WTC11 (cell line): ENCODE results near the gene BABAM2. TPM values are rescaled to one million over a fixed set of nuclear protein-coding genes. Genes with fewer than 3 reads are reported as not detected.
A peak's percentile ranks its signal among the peaks of the same experiment; 100 is the strongest.

Experiments used
- ATAC-seq: fragments of 200-7000 bp; cut with Tn5 transposase; 2 replicates; pipeline ENCODE4 v1.10.0; 2021; ENCODE audit warnings: mild to moderate bottlenecking, moderate library complexity
- CTCF ChIA-PET: fragments of 300-600 bp; sonication (Branson Sonifier 250); formaldehyde crosslinking; loops from one replicate; lab custom pipeline; 2021; ENCODE audit warnings: antibody characterized with exemption; lab: Charles Lee
- POLR2A ChIA-PET: fragments of 350-600 bp; sonication (Branson Sonifier 250); formaldehyde crosslinking; loops from one replicate; lab custom pipeline; 2021; ENCODE audit warnings: antibody characterized with exemption; lab: Charles Lee
- DNase-seq: peaks from one replicate; pipeline ENCODE4 v3.0.0; 2021; ENCODE audit warnings: low spot score
- H3K27ac Mint-ChIP-seq: 2 replicates; pipeline ENCODE4 v1.8.0; 2021; ENCODE audit warnings: mixed read lengths
- H3K27me3 Mint-ChIP-seq: 2 replicates; pipeline ENCODE4 v1.8.0; 2021; ENCODE audit warnings: low read depth, mild to moderate bottlenecking, moderate library complexity, mixed read lengths
- H3K36me3 Mint-ChIP-seq: 2 replicates; pipeline ENCODE4 v1.8.0; 2021; ENCODE audit warnings: mixed read lengths
- H3K4me1 Mint-ChIP-seq: 2 replicates; pipeline ENCODE4 v1.8.0; 2022; ENCODE audit warnings: mixed read lengths
- H3K4me3 Mint-ChIP-seq: 2 replicates; pipeline ENCODE4 v1.8.0; 2021; ENCODE audit warnings: mild to moderate bottlenecking, moderate library complexity, mixed read lengths
- H3K9me3 Mint-ChIP-seq: 2 replicates; pipeline ENCODE4 v1.8.0; 2021; ENCODE audit warnings: mixed read lengths
- AFF4 ChIP-seq: sonication (generic); formaldehyde crosslinking; IDR thresholded peaks from 2 replicates; pipeline ENCODE4 v1.8.1; 2023; ENCODE audit warnings: mild to moderate bottlenecking, missing genetic modification reagents, borderline replicate concordance
- ATF1 ChIP-seq: sonication (generic); formaldehyde crosslinking; IDR thresholded peaks from 2 replicates; pipeline ENCODE4 v1.8.1; 2023; ENCODE audit warnings: mild to moderate bottlenecking, moderate library complexity, missing genetic modification reagents
- FOXK1 ChIP-seq: sonication (generic); formaldehyde crosslinking; IDR thresholded peaks from 2 replicates; pipeline ENCODE4 v1.8.0; 2022; ENCODE audit warnings: mild to moderate bottlenecking, moderate library complexity, missing genetic modification reagents
- NFYB ChIP-seq: sonication (generic); formaldehyde crosslinking; conservative IDR thresholded peaks from 2 replicates; pipeline ENCODE4 v1.8.0; 2022; ENCODE audit warnings: low read depth, missing genetic modification reagents
- PRDM15 ChIP-seq: sonication (generic); formaldehyde crosslinking; IDR thresholded peaks from 2 replicates; pipeline ENCODE4 v1.8.0; 2022; ENCODE audit warnings: missing genetic modification reagents
- SOX15 ChIP-seq: fragments of 250-450 bp; sonication (Bioruptor Pico); IDR thresholded peaks from 2 replicates; pipeline ENCODE4 v1.9.0; 2021; ENCODE audit warnings: mild to moderate bottlenecking
- TEAD1 ChIP-seq: sonication (generic); formaldehyde crosslinking; IDR thresholded peaks from 2 replicates; pipeline ENCODE4 v1.8.0; 2022; ENCODE audit warnings: mild to moderate bottlenecking, missing genetic modification reagents
- ZNF263 ChIP-seq: sonication (generic); formaldehyde crosslinking; IDR thresholded peaks from 2 replicates; pipeline ENCODE4 v1.8.1; 2022; ENCODE audit warnings: low read depth, mild to moderate bottlenecking, moderate library complexity, missing genetic modification reagents
- ZNF416 ChIP-seq: fragments of 250-450 bp; sonication (Bioruptor Pico); IDR thresholded peaks from 2 replicates; pipeline ENCODE4 v1.9.0; 2021; ENCODE audit warnings: mild to moderate bottlenecking, inconsistent platforms
- total RNA-seq: library from RNA; stranded (reverse); gene quantifications from 3 replicates; pipeline ENCODE4 v1.2.3, GENCODE V29; 2021
- TF ChIP-seq, protein P1 (sequence below): sonication (generic); formaldehyde crosslinking; IDR thresholded peaks from 2 replicates; pipeline ENCODE4 v1.8.0; 2023; ENCODE audit warnings: mild to moderate bottlenecking, missing genetic modification reagents
- TF ChIP-seq, protein P2 (sequence below): sonication (generic); formaldehyde crosslinking; IDR thresholded peaks from 2 replicates; pipeline ENCODE4 v1.8.1; 2022; ENCODE audit warnings: low read depth, missing genetic modification reagents, borderline replicate concordance
- TF ChIP-seq, protein P3 (sequence below): sonication (generic); formaldehyde crosslinking; IDR thresholded peaks from 2 replicates; pipeline ENCODE4 v1.8.1; 2023; ENCODE audit warnings: mild to moderate bottlenecking, missing genetic modification reagents
- TF ChIP-seq, protein P4 (sequence below): sonication (generic); formaldehyde crosslinking; conservative IDR thresholded peaks from 2 replicates; pipeline ENCODE4 v1.8.1; 2023; ENCODE audit warnings: mild to moderate bottlenecking, low read depth, missing genetic modification reagents, moderate library complexity

BABAM2 gene
- total RNA-seq, 1 experiment from 2014 or later, result 16.5 TPM

DNA sequence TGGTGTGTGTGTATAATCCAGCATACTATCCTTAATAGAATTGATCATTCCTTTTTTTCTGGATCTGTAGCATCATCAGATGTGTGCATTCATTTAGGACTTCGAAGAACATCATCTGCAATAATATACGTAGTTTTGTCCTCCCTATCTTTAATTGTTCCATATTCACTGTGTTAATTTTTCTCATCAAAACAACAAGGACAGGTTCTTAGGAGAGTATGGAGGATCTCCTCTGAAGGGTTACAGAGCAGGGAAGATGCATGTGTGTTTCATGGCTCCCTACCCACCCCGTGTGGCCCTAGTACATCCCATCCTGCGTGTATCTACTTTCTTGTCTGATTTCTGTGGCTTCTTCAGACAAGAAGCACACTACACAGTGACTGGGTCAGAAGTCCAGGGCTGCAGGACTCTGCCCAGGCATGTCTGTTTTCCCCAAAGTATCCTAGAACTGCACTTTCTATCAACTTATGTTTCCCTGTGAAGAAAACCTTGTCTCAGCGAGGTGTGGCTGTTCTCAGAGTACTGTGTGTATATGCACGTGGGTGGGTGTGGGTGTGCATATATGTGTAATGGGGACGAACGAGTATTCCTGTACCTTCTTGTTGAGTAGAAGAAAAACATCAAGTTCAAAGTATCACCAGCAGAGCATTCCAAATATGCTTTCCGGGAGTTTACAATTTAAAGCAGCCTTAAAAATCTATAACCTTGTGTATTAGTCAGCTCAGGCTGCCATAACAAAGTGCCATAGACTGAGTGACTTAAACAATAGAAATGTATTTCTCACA is 281.8 kb downstream of the BABAM2 start (continued):
- TF ChIP-seq PRDM15 (CRISPR knock-in tag) (no peak), TEAD1 (no peak)
- TF ChIP-seq, protein P1, sequence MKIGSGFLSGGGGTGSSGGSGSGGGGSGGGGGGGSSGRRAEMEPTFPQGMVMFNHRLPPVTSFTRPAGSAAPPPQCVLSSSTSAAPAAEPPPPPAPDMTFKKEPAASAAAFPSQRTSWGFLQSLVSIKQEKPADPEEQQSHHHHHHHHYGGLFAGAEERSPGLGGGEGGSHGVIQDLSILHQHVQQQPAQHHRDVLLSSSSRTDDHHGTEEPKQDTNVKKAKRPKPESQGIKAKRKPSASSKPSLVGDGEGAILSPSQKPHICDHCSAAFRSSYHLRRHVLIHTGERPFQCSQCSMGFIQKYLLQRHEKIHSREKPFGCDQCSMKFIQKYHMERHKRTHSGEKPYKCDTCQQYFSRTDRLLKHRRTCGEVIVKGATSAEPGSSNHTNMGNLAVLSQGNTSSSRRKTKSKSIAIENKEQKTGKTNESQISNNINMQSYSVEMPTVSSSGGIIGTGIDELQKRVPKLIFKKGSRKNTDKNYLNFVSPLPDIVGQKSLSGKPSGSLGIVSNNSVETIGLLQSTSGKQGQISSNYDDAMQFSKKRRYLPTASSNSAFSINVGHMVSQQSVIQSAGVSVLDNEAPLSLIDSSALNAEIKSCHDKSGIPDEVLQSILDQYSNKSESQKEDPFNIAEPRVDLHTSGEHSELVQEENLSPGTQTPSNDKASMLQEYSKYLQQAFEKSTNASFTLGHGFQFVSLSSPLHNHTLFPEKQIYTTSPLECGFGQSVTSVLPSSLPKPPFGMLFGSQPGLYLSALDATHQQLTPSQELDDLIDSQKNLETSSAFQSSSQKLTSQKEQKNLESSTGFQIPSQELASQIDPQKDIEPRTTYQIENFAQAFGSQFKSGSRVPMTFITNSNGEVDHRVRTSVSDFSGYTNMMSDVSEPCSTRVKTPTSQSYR, result no peak

DNA sequence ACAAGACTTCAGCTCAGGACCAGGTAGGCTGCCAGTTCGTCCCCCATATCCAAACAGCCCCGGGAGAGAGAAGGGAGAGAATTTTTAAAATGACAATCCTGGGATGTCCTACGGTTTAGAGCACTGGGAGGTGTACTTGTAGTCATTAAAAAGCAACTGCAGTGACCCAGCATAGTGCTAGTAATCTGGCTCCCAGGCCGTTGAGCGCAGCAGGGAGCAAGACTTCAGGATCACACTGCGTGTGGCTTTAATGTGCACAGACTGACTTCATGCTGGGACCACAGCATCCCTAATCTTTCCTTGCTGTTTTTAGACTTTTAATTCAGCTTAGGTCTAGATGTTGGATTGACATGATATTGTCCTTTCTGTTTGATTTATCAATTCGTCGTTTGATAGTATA is 282.8 kb downstream of the BABAM2 start:
- no peak for DNase-seq
- Mint-ChIP-seq H3K4me1 (peaks cover 9% of the 10 kb centered on the region), H3K9me3 (peaks cover 22% of the 10 kb centered on the region), H3K27ac (0 out of 2 replicates have a peak overlapping the region, but pooled peaks have one; percentile 7), H3K4me3 (no peak overlapping the region), H3K27me3 (no peaks in the 10 kb centered on the region; the same call in 1 of the 2 replicates), H3K36me3 (peaks cover 11% of the 10 kb centered on the region)
- ChIA-PET CTCF (no interaction called here), POLR2A (no interaction called here)
- TF ChIP-seq, protein P2, sequence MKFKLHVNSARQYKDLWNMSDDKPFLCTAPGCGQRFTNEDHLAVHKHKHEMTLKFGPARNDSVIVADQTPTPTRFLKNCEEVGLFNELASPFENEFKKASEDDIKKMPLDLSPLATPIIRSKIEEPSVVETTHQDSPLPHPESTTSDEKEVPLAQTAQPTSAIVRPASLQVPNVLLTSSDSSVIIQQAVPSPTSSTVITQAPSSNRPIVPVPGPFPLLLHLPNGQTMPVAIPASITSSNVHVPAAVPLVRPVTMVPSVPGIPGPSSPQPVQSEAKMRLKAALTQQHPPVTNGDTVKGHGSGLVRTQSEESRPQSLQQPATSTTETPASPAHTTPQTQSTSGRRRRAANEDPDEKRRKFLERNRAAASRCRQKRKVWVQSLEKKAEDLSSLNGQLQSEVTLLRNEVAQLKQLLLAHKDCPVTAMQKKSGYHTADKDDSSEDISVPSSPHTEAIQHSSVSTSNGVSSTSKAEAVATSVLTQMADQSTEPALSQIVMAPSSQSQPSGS (CRISPR knock-in tag), result no peak
- no peak for TF ChIP-seq ZNF263 (CRISPR knock-in tag)
- ATAC-seq, result no peak; the same call in 1 of the 2 replicates

- ChIA-PET POLR2A (no interaction called here), CTCF (no interaction called here)
- H3K4me1 Mint-ChIP-seq, result peaks cover 9% of the 10 kb centered on the region
- TF ChIP-seq FOXK1 (no peak), ATF1 (CRISPR knock-in tag) (no peak)
- no peak overlapping the region for H3K27ac Mint-ChIP-seq
- no peaks in the 10 kb centered on the region; the same call in 1 of the 2 replicates for H3K27me3 Mint-ChIP-seq
- no peak overlapping the region for H3K4me3 Mint-ChIP-seq
- peaks cover 22% of the 10 kb centered on the region for H3K9me3 Mint-ChIP-seq
- H3K36me3 Mint-ChIP-seq, result peaks cover 11% of the 10 kb centered on the region
- no peak for DNase-seq
- ATAC-seq, result no peak
Measured at GRCh38 chr2:28174211-28174610, 283.7 kb downstream of the BABAM2 start.

DNA sequence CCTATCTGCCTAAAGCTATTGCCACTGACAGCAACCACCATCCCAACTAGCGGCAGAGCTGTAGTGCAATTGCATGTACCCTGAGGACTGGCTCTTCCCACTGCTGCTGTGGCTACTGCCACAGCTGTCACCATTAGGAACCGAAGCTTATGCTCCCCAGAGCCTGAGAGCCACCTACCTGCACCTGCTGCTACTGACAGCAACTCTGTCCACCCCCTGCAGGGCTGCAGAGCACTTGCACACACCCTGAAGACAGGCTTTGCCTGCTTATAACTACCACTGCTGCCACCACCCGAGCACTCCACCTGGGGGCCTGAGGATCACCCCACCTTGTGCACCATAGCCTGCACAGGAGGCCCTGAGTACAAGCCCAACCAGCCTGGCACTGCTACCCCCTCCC is 284.5 kb downstream of the BABAM2 start:
- ChIA-PET POLR2A (no interaction called here), CTCF (no interaction called here)
- H3K27me3 Mint-ChIP-seq, result no peaks in the 10 kb centered on the region; the same call in 1 of the 2 replicates
- DNase-seq, result peak; percentile 28
- peaks cover 9% of the 10 kb centered on the region for H3K4me1 Mint-ChIP-seq
- H3K4me3 Mint-ChIP-seq, result no peak overlapping the region
- ATAC-seq, result peak; percentile 43
- H3K36me3 Mint-ChIP-seq, result peaks cover 11% of the 10 kb centered on the region
- H3K27ac Mint-ChIP-seq, result no peak overlapping the region
- peaks cover 22% of the 10 kb centered on the region for H3K9me3 Mint-ChIP-seq
- TF ChIP-seq, protein P3, sequence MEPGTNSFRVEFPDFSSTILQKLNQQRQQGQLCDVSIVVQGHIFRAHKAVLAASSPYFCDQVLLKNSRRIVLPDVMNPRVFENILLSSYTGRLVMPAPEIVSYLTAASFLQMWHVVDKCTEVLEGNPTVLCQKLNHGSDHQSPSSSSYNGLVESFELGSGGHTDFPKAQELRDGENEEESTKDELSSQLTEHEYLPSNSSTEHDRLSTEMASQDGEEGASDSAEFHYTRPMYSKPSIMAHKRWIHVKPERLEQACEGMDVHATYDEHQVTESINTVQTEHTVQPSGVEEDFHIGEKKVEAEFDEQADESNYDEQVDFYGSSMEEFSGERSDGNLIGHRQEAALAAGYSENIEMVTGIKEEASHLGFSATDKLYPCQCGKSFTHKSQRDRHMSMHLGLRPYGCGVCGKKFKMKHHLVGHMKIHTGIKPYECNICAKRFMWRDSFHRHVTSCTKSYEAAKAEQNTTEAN (CRISPR knock-in tag), result no peak
- no peak for TF ChIP-seq ZNF416 (CRISPR knock-in tag)
- TF ChIP-seq AFF4 (CRISPR knock-in tag), result no peak
- TF ChIP-seq SOX15, result no peak
- TF ChIP-seq, protein P4, sequence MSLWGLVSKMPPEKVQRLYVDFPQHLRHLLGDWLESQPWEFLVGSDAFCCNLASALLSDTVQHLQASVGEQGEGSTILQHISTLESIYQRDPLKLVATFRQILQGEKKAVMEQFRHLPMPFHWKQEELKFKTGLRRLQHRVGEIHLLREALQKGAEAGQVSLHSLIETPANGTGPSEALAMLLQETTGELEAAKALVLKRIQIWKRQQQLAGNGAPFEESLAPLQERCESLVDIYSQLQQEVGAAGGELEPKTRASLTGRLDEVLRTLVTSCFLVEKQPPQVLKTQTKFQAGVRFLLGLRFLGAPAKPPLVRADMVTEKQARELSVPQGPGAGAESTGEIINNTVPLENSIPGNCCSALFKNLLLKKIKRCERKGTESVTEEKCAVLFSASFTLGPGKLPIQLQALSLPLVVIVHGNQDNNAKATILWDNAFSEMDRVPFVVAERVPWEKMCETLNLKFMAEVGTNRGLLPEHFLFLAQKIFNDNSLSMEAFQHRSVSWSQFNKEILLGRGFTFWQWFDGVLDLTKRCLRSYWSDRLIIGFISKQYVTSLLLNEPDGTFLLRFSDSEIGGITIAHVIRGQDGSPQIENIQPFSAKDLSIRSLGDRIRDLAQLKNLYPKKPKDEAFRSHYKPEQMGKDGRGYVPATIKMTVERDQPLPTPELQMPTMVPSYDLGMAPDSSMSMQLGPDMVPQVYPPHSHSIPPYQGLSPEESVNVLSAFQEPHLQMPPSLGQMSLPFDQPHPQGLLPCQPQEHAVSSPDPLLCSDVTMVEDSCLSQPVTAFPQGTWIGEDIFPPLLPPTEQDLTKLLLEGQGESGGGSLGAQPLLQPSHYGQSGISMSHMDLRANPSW, result no peak
- no peak for TF ChIP-seq NFYB
